OCI-LY1 (cell line): ENCODE results near the gene ZNF850.

Source experiments
- EZH2 ChIP-seq: fragments of 200-600 bp; sonication (generic), shearing (Covaris generic); IDR thresholded peaks from 2 replicates; pipeline ENCODE4 v1.8.0; 2017; ENCODE audit warnings: borderline replicate concordance, mixed run types, mild to moderate bottlenecking, antibody characterized with exemption, low read length, moderate library complexity, mixed read lengths
- TF ChIP-seq, protein P1 (sequence below): fragments of 200-600 bp; sonication (generic), shearing (Covaris generic); IDR thresholded peaks from 2 replicates; pipeline ENCODE4 v1.5.1; 2017; ENCODE audit warnings: mild to moderate bottlenecking, antibody characterized with exemption, low read length, moderate library complexity, mixed read lengths

DNA sequence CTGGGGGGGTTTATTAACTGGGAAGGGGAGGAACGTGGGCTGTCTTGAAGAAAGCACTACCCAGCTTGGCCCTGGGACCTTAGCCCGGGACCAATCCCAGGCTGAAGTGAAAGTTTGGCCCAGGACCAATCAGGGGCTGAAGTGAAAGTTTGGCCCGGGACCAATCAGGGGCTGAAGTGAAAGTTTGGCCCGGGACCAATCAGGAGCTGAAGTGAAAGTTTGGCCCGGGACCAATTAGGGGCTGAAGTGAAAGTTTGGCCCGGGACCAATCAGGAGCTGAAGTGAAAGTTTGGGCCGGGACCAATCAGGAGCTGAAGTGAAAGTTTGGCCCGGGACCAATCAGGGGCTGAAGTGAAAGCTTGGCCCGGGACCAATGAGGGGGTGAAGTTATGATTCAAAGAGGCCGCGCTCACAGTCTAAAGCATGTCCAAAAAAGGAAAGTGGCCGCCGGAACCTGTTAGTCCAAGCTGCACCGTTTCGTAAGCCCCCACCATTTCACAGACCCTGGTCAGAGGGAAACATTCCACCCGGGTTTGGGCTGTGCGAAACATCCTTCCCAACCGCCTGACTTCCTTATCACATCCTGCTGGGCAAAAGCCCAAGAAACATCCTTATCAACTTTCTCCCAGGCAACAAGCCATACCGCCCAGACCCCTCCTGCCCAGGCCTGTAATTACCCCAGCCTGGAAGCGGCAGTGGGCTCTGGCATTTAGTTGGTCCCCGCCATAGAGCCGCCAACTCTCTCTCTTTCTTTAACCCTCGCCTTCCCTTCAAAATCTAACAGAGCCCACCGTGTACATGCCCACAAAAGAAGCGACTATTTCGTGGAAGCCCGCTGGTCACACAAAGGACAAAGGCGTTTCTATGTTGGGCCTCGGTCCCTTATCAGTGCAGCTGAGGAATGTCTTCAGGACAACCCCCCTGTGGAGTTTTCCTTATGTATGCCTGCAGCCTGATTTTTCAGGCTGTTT lies 1.1 kb downstream of the ZNF850 start:
- TF ChIP-seq, protein P1, sequence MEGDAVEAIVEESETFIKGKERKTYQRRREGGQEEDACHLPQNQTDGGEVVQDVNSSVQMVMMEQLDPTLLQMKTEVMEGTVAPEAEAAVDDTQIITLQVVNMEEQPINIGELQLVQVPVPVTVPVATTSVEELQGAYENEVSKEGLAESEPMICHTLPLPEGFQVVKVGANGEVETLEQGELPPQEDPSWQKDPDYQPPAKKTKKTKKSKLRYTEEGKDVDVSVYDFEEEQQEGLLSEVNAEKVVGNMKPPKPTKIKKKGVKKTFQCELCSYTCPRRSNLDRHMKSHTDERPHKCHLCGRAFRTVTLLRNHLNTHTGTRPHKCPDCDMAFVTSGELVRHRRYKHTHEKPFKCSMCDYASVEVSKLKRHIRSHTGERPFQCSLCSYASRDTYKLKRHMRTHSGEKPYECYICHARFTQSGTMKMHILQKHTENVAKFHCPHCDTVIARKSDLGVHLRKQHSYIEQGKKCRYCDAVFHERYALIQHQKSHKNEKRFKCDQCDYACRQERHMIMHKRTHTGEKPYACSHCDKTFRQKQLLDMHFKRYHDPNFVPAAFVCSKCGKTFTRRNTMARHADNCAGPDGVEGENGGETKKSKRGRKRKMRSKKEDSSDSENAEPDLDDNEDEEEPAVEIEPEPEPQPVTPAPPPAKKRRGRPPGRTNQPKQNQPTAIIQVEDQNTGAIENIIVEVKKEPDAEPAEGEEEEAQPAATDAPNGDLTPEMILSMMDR, result no peak
- TF ChIP-seq EZH2, result no peak
